HG03565 (cell line): ENCODE results near the gene GIMAP2.
"Not testable (repeated sequence)": the region's sequence is repeated elsewhere in the genome, so short reads cannot be mapped to it uniquely, and the experiment has no call there.

Experiments
- ATAC-seq: cut with Tn5 transposase; IDR thresholded peaks from one replicate; pipeline ENCODE4 v1.9.1; 2021; ENCODE audit warnings: mild to moderate bottlenecking, moderate library complexity; ENCODE audit not compliant: unreplicated experiment

GIMAP2 gene

GRCh38 chr7:150685219-150686029 is at the start of gene GIMAP2:
Gene GIMAP2 (plus strand): TSS chr7:150685706. CDS start chr7:150687060, 1,354 bp downstream.
- peak; percentile 77 for ATAC-seq

- no peak for ATAC-seq
Observed at GRCh38 chr7:150641854-150642253, 43.7 kb upstream of the GIMAP2 start.

GRCh38 chr7:150642926-150643325 is 42.6 kb upstream of the GIMAP2 start:
- ATAC-seq: no peak

GRCh38 chr7:150645259-150646020 is 40.1 kb upstream of the GIMAP2 start:
- ATAC-seq: no peak

- no peak for ATAC-seq
Observed at GRCh38 chr7:150648353-150649079, 37.0 kb upstream of the GIMAP2 start.

GRCh38 chr7:150649080-150649385 is 36.5 kb upstream of the GIMAP2 start:
- ATAC-seq: no peak

GRCh38 chr7:150654692-150655091 is 30.8 kb upstream of the GIMAP2 start:
- ATAC-seq: no peak

GRCh38 chr7:150656047-150656446 is 29.5 kb upstream of the GIMAP2 start:
- no peak for ATAC-seq

- ATAC-seq: no peak
Observed at GRCh38 chr7:150657526-150657925, 28.0 kb upstream of the GIMAP2 start.

- ATAC-seq: no peak
Observed at GRCh38 chr7:150660939-150661613, 24.4 kb upstream of the GIMAP2 start.

GRCh38 chr7:150662821-150663220 is 22.7 kb upstream of the GIMAP2 start:
- not testable (repeated sequence) for ATAC-seq

GRCh38 chr7:150663802-150664494 is 21.6 kb upstream of the GIMAP2 start:
- ATAC-seq: no peak

GRCh38 chr7:150665089-150665748 is 20.3 kb upstream of the GIMAP2 start:
- ATAC-seq: no peak

GRCh38 chr7:150665896-150666295 is 19.6 kb upstream of the GIMAP2 start:
- no peak for ATAC-seq

GRCh38 chr7:150666412-150666811 is 19.1 kb upstream of the GIMAP2 start:
- ATAC-seq: no peak

GRCh38 chr7:150668472-150668911 is 17.0 kb upstream of the GIMAP2 start:
- ATAC-seq: peak; percentile 77

- no peak for ATAC-seq
Observed at GRCh38 chr7:150668977-150669376, 16.5 kb upstream of the GIMAP2 start.

GRCh38 chr7:150671798-150672585 is 13.5 kb upstream of the GIMAP2 start:
- ATAC-seq: not testable (repeated sequence)

GRCh38 chr7:150675714-150676113 is 9.8 kb upstream of the GIMAP2 start:
- ATAC-seq: no peak
